ENCODE measurements around the gene IGF2R. TPM values are rescaled to one million over a fixed set of nuclear protein-coding genes. Genes with fewer than 3 reads are reported as not detected.

Gene IGF2R
- total RNA-seq, 1 experiment from 2014 or later: 160 TPM

- ChIA-PET CTCF (interaction anchor here (0.8 kb wide), 1 partner anchor 27 kb away, joined by 3 read pairs; no protein-coding TSS in a partner anchor), POLR2A (no interaction called here)
- Mint-ChIP-seq H3K4me3 (ENCODE audit: unreplicated experiment) (no peak overlapping the region), H3K4me1 (ENCODE audit: insufficient read depth, unreplicated experiment) (no peaks in the 10 kb centered on the region), H3K36me3 (ENCODE audit: insufficient read depth, unreplicated experiment) (peaks cover 96% of the 10 kb centered on the region), H3K27me3 (ENCODE audit: insufficient read depth, unreplicated experiment) (no peaks in the 10 kb centered on the region), H3K9me3 (ENCODE audit: unreplicated experiment) (no peaks in the 10 kb centered on the region), H3K27ac (ENCODE audit: low read depth, unreplicated experiment) (no peak overlapping the region)
- no TSS peak for BruUV-seq (replicated peaks)
- intact Hi-C loops (cut with micrococcal nuclease): no loop called here
- TF ChIP-seq CTCF (IDR thresholded peaks at IDR 0.05; ENCODE audit: unreplicated experiment): no peak
- DNase-seq (ENCODE audit: unreplicated experiment): no peak
Measured at GRCh38 chr6:160060920-160061447, 92.1 kb downstream of the IGF2R start.

- DNase-seq (ENCODE audit: unreplicated experiment): no peak
- Mint-ChIP-seq H3K4me1 (ENCODE audit: insufficient read depth, unreplicated experiment) (no peaks in the 10 kb centered on the region), H3K27ac (ENCODE audit: low read depth, unreplicated experiment) (no peak overlapping the region), H3K27me3 (ENCODE audit: insufficient read depth, unreplicated experiment) (no peaks in the 10 kb centered on the region), H3K4me3 (ENCODE audit: unreplicated experiment) (no peak overlapping the region), H3K9me3 (ENCODE audit: unreplicated experiment) (no peaks in the 10 kb centered on the region), H3K36me3 (ENCODE audit: insufficient read depth, unreplicated experiment) (peaks cover 95% of the 10 kb centered on the region)
- CTCF ChIA-PET: interaction anchor here (0.8 kb wide), 1 partner anchor 12 kb away, joined by 3 read pairs; no protein-coding TSS in a partner anchor
- TF ChIP-seq CTCF (IDR thresholded peaks at IDR 0.05; ENCODE audit: unreplicated experiment): no peak
- BruUV-seq (replicated peaks): no TSS peak
- intact Hi-C loops (cut with micrococcal nuclease): no loop called here
- POLR2A ChIA-PET: interaction anchor here (0.6 kb wide), 1 partner anchor 13 kb away, joined by 3 read pairs; no protein-coding TSS in a partner anchor
Measured at GRCh38 chr6:160063771-160064413, 95.0 kb downstream of the IGF2R start.

- Mint-ChIP-seq H3K4me3 (ENCODE audit: unreplicated experiment) (no peak overlapping the region), H3K9me3 (ENCODE audit: unreplicated experiment) (no peaks in the 10 kb centered on the region), H3K27ac (ENCODE audit: low read depth, unreplicated experiment) (no peak overlapping the region), H3K4me1 (ENCODE audit: insufficient read depth, unreplicated experiment) (no peaks in the 10 kb centered on the region), H3K36me3 (ENCODE audit: insufficient read depth, unreplicated experiment) (peaks cover 99% of the 10 kb centered on the region), H3K27me3 (ENCODE audit: insufficient read depth, unreplicated experiment) (no peaks in the 10 kb centered on the region)
- no TSS peak for BruUV-seq (replicated peaks)
- intact Hi-C loops (cut with micrococcal nuclease): no loop called here
- ChIA-PET CTCF (interaction anchor here (1.1 kb wide), 1 partner anchor 23 kb away, joined by 3 read pairs; no protein-coding TSS in a partner anchor), POLR2A (no interaction called here)
- no peak for TF ChIP-seq CTCF (IDR thresholded peaks at IDR 0.05; ENCODE audit: unreplicated experiment)
- DNase-seq (ENCODE audit: unreplicated experiment): no peak
Measured at GRCh38 chr6:160065200-160065599, 96.3 kb downstream of the IGF2R start.

GRCh38 chr6:160067564-160067963 lies 98.7 kb downstream of the IGF2R start:
- no TSS peak for BruUV-seq (replicated peaks)
- no peak for TF ChIP-seq CTCF (IDR thresholded peaks at IDR 0.05; ENCODE audit: unreplicated experiment)
- no peaks in the 10 kb centered on the region for H3K27me3 Mint-ChIP-seq (ENCODE audit: insufficient read depth, unreplicated experiment)
- no peaks in the 10 kb centered on the region for H3K4me1 Mint-ChIP-seq (ENCODE audit: insufficient read depth, unreplicated experiment)
- no peak for DNase-seq (ENCODE audit: unreplicated experiment)
- ChIA-PET POLR2A (interaction anchor here (0.7 kb wide), 1 partner anchor 93 kb away, joined by 3 read pairs; no protein-coding TSS in a partner anchor), CTCF (no interaction called here)
- H3K4me3 Mint-ChIP-seq (ENCODE audit: unreplicated experiment): no peak overlapping the region
- no peaks in the 10 kb centered on the region for H3K9me3 Mint-ChIP-seq (ENCODE audit: unreplicated experiment)
- intact Hi-C loops (cut with micrococcal nuclease): no loop called here
- H3K27ac Mint-ChIP-seq (ENCODE audit: low read depth, unreplicated experiment): no peak overlapping the region
- peaks cover 95% of the 10 kb centered on the region for H3K36me3 Mint-ChIP-seq (ENCODE audit: insufficient read depth, unreplicated experiment)
